Measurements from ENCODE around the gene JADE3. TPM values are rescaled to one million over a fixed set of nuclear protein-coding genes. Genes with fewer than 3 reads are reported as not detected.
A peak's percentile ranks its signal among the peaks of the same experiment; 100 is the strongest.

Gene JADE3
- total and polyA plus RNA-seq, 11 donors = 1.4 to 11.2 (median 5.9) TPM

DNA sequence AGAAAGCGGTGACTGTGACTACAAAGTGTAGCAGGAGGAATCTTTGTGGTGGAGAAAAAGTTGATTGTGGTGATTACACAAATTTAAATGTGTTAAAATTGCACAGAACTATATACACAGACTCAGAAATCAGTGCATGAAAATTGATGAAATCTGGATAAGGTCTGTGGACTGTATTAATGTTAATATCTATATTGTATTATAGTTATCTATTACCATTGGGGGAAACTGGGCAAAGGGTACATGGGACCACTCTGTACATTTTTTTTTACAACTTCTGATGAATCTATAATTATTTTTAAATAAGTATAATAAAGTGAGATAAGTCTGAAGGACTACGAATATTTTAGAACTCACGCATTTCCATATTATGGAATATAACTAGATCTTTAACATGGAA lies 1.8 kb upstream of the JADE3 start:
- intact Hi-C loops (cut with DNase I) = loop anchor here in 2 of 10 donors (5.0 kb wide), 2 partner anchors 67 to 182 kb away; no protein-coding TSS in a partner anchor
- Histone ChIP-seq H3K36me3 (no peaks in the 10 kb centered on the region), H3K27me3 (peaks cover 0 to 18% (median 0%) of the 10 kb centered on the region in 9 donors), H3K4me3 (no peak overlapping the region), H3K27ac (no peak overlapping the region), H3K9me3 (peaks cover 0 to 9% (median 0%) of the 10 kb centered on the region in 12 donors), H3K4me1 (peaks cover 0 to 15% (median 0%) of the 10 kb centered on the region in 12 donors)
- WGBS, 4 donors = 89 to 97% (median 93%) methylated on average over 3 of the region's 3 CpGs
- ATAC-seq (no peak), DNase-seq (no peak)
- TF ChIP-seq, protein P1, sequence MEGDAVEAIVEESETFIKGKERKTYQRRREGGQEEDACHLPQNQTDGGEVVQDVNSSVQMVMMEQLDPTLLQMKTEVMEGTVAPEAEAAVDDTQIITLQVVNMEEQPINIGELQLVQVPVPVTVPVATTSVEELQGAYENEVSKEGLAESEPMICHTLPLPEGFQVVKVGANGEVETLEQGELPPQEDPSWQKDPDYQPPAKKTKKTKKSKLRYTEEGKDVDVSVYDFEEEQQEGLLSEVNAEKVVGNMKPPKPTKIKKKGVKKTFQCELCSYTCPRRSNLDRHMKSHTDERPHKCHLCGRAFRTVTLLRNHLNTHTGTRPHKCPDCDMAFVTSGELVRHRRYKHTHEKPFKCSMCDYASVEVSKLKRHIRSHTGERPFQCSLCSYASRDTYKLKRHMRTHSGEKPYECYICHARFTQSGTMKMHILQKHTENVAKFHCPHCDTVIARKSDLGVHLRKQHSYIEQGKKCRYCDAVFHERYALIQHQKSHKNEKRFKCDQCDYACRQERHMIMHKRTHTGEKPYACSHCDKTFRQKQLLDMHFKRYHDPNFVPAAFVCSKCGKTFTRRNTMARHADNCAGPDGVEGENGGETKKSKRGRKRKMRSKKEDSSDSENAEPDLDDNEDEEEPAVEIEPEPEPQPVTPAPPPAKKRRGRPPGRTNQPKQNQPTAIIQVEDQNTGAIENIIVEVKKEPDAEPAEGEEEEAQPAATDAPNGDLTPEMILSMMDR (IDR thresholded peaks at IDR 0.05) = no peak
- TF ChIP-seq POLR2A (IDR thresholded peaks at IDR 0.05) = no peak

DNA sequence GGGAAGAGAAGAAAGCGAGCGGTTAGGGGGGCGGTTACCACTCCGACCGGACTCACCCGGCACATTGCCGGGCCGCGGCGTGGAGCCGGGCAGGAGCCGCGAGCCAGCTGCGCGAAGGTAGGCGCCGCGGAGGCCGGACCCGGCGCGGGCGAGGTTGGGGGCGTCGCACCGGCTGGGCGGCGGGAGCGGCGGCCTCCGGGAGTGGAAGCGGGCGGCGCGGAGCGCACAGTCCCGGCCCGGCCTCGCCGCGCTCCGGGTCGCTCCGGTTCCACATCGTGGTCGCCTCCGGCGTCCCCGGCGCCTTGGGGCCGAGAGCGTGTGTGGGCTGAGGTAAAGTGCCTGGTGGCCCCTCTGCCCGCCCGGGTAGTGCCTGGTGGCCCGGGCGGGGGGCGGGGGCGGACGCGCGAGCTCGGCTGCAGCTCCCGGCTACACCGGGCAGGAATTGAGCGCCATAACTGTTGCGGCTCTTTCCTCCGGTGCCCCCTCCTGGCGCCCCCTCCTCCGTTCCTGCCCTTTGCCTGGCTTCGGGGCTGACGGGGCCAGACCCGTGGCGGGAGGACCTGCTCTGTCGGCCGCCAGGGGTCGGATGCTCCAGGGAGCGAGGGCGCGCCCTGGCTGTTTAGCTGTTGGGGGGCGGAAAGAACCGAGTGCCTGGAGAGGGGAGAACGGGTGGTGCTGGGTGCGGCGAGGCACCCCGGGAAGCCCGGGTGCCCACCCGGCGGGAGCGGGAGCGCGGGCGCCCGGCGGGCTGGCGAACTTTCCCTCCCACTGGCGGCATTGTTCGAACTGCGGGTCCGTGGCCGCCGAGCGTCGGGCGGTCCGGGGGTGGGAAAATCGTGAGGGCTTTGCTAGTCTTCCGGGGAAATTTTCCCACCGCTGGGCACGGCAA lies 626 bp downstream of the JADE3 start:
- 0 to 47% (median 22%) methylated on average over 47 to 109 of the region's 109 CpGs for WGBS, 4 donors
- TF ChIP-seq, protein P1 (IDR thresholded peaks at IDR 0.05) = peak in 11 of 12 donors; percentile 19 to 63 (median 46)
- TF ChIP-seq POLR2A (IDR thresholded peaks at IDR 0.05) = no peak

DNA sequence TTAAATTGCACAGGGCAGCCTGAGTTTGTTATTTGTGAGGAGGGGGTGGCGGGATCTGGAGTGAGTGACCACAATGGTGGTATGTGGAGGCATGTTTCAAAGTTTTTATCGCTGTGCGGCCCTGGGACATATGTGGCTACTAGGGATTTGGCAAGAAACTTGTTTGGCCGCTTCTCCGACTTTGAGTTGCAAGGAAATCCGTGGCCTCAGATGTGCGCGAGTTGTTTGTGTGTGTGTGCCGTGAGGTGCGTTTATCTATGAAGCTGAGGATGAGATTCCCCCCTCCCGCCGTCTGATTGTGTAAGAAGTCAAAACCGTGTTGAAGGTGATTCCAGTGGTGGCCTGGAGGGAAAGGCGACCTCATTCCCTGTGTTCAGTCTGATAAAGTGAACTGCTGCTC lies 1.4 kb downstream of the JADE3 start:
- intact Hi-C loops (cut with DNase I) = loop anchor here in 4 of 10 donors (2.0 to 5.0 kb wide), 3 partner anchors 64 to 179 kb away; no protein-coding TSS in a partner anchor
- peaks cover 0 to 10% (median 0%) of the 10 kb centered on the region in 12 donors for H3K4me1 ChIP-seq
- peaks cover 0 to 9% (median 0%) of the 10 kb centered on the region in 12 donors for H3K9me3 ChIP-seq
- DNase-seq (peak in 3 of 5 donors; percentile 4 to 29 (median 16)), ATAC-seq (peak in 1 of 4 donors; percentile 12)
- H3K4me3 ChIP-seq = peak overlapping the region; percentile 30 to 93 (median 70)
- TF ChIP-seq POLR2A (IDR thresholded peaks at IDR 0.05) = no peak
- TF ChIP-seq, protein P1 (IDR thresholded peaks at IDR 0.05) = no peak
- 1 to 35% (median 18%) methylated on average over 14 of the region's 14 CpGs for WGBS, 4 donors
- peak overlapping the region in 6 of 12 donors; percentile 69 to 82 (median 79) for H3K27ac ChIP-seq
- H3K27me3 ChIP-seq = peaks cover 0 to 3% (median 0%) of the 10 kb centered on the region in 9 donors
- H3K36me3 ChIP-seq = no peaks in the 10 kb centered on the region

More for the DNA sequence above, 626 bp downstream of the JADE3 start:
- H3K36me3 ChIP-seq = no peaks in the 10 kb centered on the region
- ATAC-seq = peak in 3 of 4 donors; percentile 52 to 63 (median 57)
- intact Hi-C loops (cut with DNase I) = loop anchor here in 3 of 10 donors (2.0 to 5.0 kb wide), 3 partner anchors 64 to 179 kb away; no protein-coding TSS in a partner anchor
- peak overlapping the region; percentile 30 to 93 (median 70) for H3K4me3 ChIP-seq
- peaks cover 0 to 6% (median 0%) of the 10 kb centered on the region in 9 donors for H3K27me3 ChIP-seq
- peaks cover 0 to 10% (median 0%) of the 10 kb centered on the region in 12 donors for H3K4me1 ChIP-seq
- H3K9me3 ChIP-seq = peaks cover 0 to 9% (median 0%) of the 10 kb centered on the region in 12 donors
- peak; percentile 23 to 70 (median 43) for DNase-seq
- peak overlapping the region; percentile 45 to 82 (median 74) for H3K27ac ChIP-seq

DNA sequence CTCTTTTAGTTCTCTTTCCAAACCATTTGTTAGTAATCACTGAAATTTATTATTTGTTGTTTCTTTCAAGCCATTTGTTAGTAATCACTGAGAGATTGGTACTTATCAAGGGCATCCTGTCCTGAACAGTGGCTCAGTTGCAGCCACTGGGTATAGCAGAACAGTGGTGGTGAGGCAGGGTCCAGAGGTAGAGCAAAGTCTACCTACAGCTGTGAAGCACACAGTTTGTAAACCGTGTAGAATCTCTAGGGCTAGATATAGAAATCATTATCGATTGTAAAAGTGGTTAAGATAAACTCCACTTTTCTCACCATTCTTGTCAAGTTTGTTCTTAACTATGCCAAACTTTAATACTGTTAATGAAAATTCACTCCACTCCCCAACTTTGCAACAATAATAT lies 4.1 kb downstream of the JADE3 start:
- H3K36me3 ChIP-seq = no peaks in the 10 kb centered on the region
- no peak overlapping the region for H3K4me3 ChIP-seq
- WGBS, 4 donors = 57 to 84% (median 59%) methylated on average over 2 of the region's 2 CpGs
- DNase-seq (no peak), ATAC-seq (no peak)
- H3K4me1 ChIP-seq = peaks cover 0 to 10% (median 0%) of the 10 kb centered on the region in 12 donors
- H3K27ac ChIP-seq = no peak overlapping the region
- H3K27me3 ChIP-seq = peaks cover 0 to 5% (median 0%) of the 10 kb centered on the region in 9 donors
- H3K9me3 ChIP-seq = peaks cover 0 to 17% (median 0%) of the 10 kb centered on the region in 12 donors
- TF ChIP-seq POLR2A (IDR thresholded peaks at IDR 0.05) = no peak
- TF ChIP-seq, protein P1 (IDR thresholded peaks at IDR 0.05) = no peak
- intact Hi-C loops (cut with DNase I) = loop anchor here in 1 of 10 donors (5.0 kb wide), 1 partner anchor 46 kb away; no protein-coding TSS in a partner anchor

Data from heart left ventricle (tissue), 16 donors.